ENCODE data around the gene KLF7.

Gene KLF7

GRCh38 chr2:207040696-207041095, 125.1 kb downstream of the KLF7 start:
- Histone ChIP-seq H3K4me3 (ENCODE audit: low read length) (no peak overlapping the region), H3K4me1 (ENCODE audit: control insufficient read depth, low read length) (no peaks in the 10 kb centered on the region), H3K27me3 (ENCODE audit: control insufficient read depth, low read length) (no peaks in the 10 kb centered on the region; the same call in 1 of the 2 replicates), H3F3A (ENCODE audit: control insufficient read depth, insufficient read depth) (no peaks in the 10 kb centered on the region), H3K79me2 (ENCODE audit: control insufficient read depth, low read length) (no peaks in the 10 kb centered on the region), H3K36me3 (ENCODE audit: control insufficient read depth, low read length) (no peaks in the 10 kb centered on the region), H3K27ac (ENCODE audit: low read depth, low read length) (no peak overlapping the region), H4K20me1 (ENCODE audit: control insufficient read depth, insufficient read depth, low read depth, low read length) (no peaks in the 10 kb centered on the region), H3K4me2 (ENCODE audit: low read length) (no peak overlapping the region), H3K9me3 (ENCODE audit: control insufficient read depth, insufficient read depth, low read length) (no peaks in the 10 kb centered on the region), H3K9me2 (replicated peaks; ENCODE audit: control insufficient read depth, low read length) (no peaks in the 10 kb centered on the region)
- no peak for TF ChIP-seq EZH2phosphoT487 (IDR thresholded peaks at IDR 0.05; ENCODE audit: borderline replicate concordance, low read length)
- TF ChIP-seq, protein P1, sequence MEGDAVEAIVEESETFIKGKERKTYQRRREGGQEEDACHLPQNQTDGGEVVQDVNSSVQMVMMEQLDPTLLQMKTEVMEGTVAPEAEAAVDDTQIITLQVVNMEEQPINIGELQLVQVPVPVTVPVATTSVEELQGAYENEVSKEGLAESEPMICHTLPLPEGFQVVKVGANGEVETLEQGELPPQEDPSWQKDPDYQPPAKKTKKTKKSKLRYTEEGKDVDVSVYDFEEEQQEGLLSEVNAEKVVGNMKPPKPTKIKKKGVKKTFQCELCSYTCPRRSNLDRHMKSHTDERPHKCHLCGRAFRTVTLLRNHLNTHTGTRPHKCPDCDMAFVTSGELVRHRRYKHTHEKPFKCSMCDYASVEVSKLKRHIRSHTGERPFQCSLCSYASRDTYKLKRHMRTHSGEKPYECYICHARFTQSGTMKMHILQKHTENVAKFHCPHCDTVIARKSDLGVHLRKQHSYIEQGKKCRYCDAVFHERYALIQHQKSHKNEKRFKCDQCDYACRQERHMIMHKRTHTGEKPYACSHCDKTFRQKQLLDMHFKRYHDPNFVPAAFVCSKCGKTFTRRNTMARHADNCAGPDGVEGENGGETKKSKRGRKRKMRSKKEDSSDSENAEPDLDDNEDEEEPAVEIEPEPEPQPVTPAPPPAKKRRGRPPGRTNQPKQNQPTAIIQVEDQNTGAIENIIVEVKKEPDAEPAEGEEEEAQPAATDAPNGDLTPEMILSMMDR (IDR thresholded peaks at IDR 0.05; ENCODE audit: low read depth, low read length, poor library complexity, severe bottlenecking) = no peak

DNA sequence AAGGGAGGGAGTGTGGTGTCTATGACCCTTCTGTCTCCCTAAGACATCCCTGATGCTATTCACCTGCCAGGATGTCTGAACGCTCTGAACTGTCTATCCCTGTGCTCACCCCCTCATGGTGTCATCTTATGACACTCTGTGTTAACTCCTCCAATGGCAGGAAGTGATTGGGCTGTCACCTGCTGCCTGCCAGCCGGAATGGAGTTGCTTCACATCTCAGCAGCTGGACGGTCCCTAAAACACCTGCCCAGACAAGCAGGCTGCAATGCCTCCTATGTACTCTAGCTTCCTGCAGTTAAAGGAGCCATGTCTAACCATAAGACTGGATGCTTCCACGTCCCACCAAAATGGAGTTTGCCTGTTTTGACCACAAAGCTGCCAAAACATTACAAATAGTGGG, 126.5 kb downstream of the KLF7 start:
- H3K4me3 ChIP-seq (ENCODE audit: low read length) = no peak overlapping the region
- H3K79me2 ChIP-seq (ENCODE audit: control insufficient read depth, low read length) = no peaks in the 10 kb centered on the region
- no peaks in the 10 kb centered on the region for H3K9me3 ChIP-seq (ENCODE audit: control insufficient read depth, insufficient read depth, low read length)
- H3K27ac ChIP-seq (ENCODE audit: low read depth, low read length) = no peak overlapping the region
- no peaks in the 10 kb centered on the region for H3K4me1 ChIP-seq (ENCODE audit: control insufficient read depth, low read length)
- H3K27me3 ChIP-seq (ENCODE audit: control insufficient read depth, low read length) = no peaks in the 10 kb centered on the region; the same call in 1 of the 2 replicates
- no peaks in the 10 kb centered on the region for H4K20me1 ChIP-seq (ENCODE audit: control insufficient read depth, insufficient read depth, low read depth, low read length)
- H3K4me2 ChIP-seq (ENCODE audit: low read length) = no peak overlapping the region
- H3F3A ChIP-seq (ENCODE audit: control insufficient read depth, insufficient read depth) = no peaks in the 10 kb centered on the region
- no peaks in the 10 kb centered on the region for H3K9me2 ChIP-seq (replicated peaks; ENCODE audit: control insufficient read depth, low read length)
- TF ChIP-seq EZH2phosphoT487 (IDR thresholded peaks at IDR 0.05; ENCODE audit: borderline replicate concordance, low read length) = no peak
- TF ChIP-seq, protein P1 (IDR thresholded peaks at IDR 0.05; ENCODE audit: low read depth, low read length, poor library complexity, severe bottlenecking) = no peak
- H3K36me3 ChIP-seq (ENCODE audit: control insufficient read depth, low read length) = no peaks in the 10 kb centered on the region

- no peak overlapping the region for H3K27ac ChIP-seq (ENCODE audit: low read depth, low read length)
- H3K9me3 ChIP-seq (ENCODE audit: control insufficient read depth, insufficient read depth, low read length) = no peaks in the 10 kb centered on the region
- H3K36me3 ChIP-seq (ENCODE audit: control insufficient read depth, low read length) = no peaks in the 10 kb centered on the region
- no peak overlapping the region for H3K4me3 ChIP-seq (ENCODE audit: low read length)
- no peaks in the 10 kb centered on the region for H3K4me1 ChIP-seq (ENCODE audit: control insufficient read depth, low read length)
- no peak for TF ChIP-seq EZH2phosphoT487 (IDR thresholded peaks at IDR 0.05; ENCODE audit: borderline replicate concordance, low read length)
- TF ChIP-seq, protein P1 (IDR thresholded peaks at IDR 0.05; ENCODE audit: low read depth, low read length, poor library complexity, severe bottlenecking) = no peak
- no peaks in the 10 kb centered on the region for H3K9me2 ChIP-seq (replicated peaks; ENCODE audit: control insufficient read depth, low read length)
- H3K27me3 ChIP-seq (ENCODE audit: control insufficient read depth, low read length) = no peaks in the 10 kb centered on the region; the same call in 1 of the 2 replicates
- H3K79me2 ChIP-seq (ENCODE audit: control insufficient read depth, low read length) = no peaks in the 10 kb centered on the region
- H3F3A ChIP-seq (ENCODE audit: control insufficient read depth, insufficient read depth) = no peaks in the 10 kb centered on the region
- no peaks in the 10 kb centered on the region for H4K20me1 ChIP-seq (ENCODE audit: control insufficient read depth, insufficient read depth, low read depth, low read length)
- H3K4me2 ChIP-seq (ENCODE audit: low read length) = no peak overlapping the region
Measured at GRCh38 chr2:207038299-207038698, 127.4 kb downstream of the KLF7 start.

Data from DOHH2 (cell line).